Measurements from ENCODE around the gene ZNF836.

- no peak for TF ChIP-seq CTCF (IDR thresholded peaks at IDR 0.05; ENCODE audit: borderline replicate concordance, extremely low read depth, low read length, poor library complexity, severe bottlenecking)
- TF ChIP-seq EZH2 (IDR thresholded peaks at IDR 0.05; ENCODE audit: borderline replicate concordance, low read depth, low read length, severe bottlenecking): no peak
These were observed 19.3 kb upstream of the ZNF836 start for GRCh38 chr19:52190487-52191293.
